GM21737 (cell line): ENCODE results near the gene FUZ.

Experiments
- ATAC-seq: cut with Tn5 transposase; IDR thresholded peaks from one replicate; pipeline ENCODE4 v1.9.1; 2021; ENCODE audit warnings: mild to moderate bottlenecking, moderate library complexity; ENCODE audit not compliant: unreplicated experiment

FUZ gene

GRCh38 chr19:49761249-49761624 lies 51.9 kb downstream of the FUZ start:
- ATAC-seq, result no peak

- no peak for ATAC-seq
Measured at GRCh38 chr19:49758292-49758691, 54.8 kb downstream of the FUZ start.
